Natural killer cell (primary cell): ENCODE results near the gene PRR12. TPM values are rescaled to one million over a fixed set of nuclear protein-coding genes. Genes with fewer than 3 reads are reported as not detected.
"Not testable (repeated sequence)": the region's sequence is repeated elsewhere in the genome, so short reads cannot be mapped to it uniquely, and the experiment has no call there.

Source experiments
- ATAC-seq, 3 donors: fragments of 150-1000 bp in 2 of 3; fragments of 200-7000 bp in 1 of 3; cut with Tn5 transposase; 1 replicate in 1 of 3; 2 replicates in 2 of 3; pipeline ENCODE4 v1.10.0; 2021; ENCODE audit warnings: mild to moderate bottlenecking in 2 of 3, moderate library complexity in 2 of 3
- DNase-seq, 2 donors: peaks; one replicate each; pipeline versions ENCODE4 v3.0.0 to v3.0.0-alpha.2; 2013 to 2021; ENCODE audit warnings: mixed read lengths in 1 of 2
- H3K27ac ChIP-seq: one replicate; pipeline ENCODE4 v1.5.1; 2013; ENCODE audit warnings: mild to moderate bottlenecking, low read length
- H3K27me3 ChIP-seq: one replicate; pipeline ENCODE4 v1.6.1; 2013; ENCODE audit warnings: low read length; ENCODE audit not compliant: control insufficient read depth, insufficient read depth
- H3K36me3 ChIP-seq: one replicate; pipeline ENCODE4 v1.6.1; 2013; ENCODE audit warnings: low read length; ENCODE audit not compliant: control insufficient read depth, insufficient read depth
- H3K4me1 ChIP-seq: one replicate; pipeline ENCODE4 v1.6.1; 2013; ENCODE audit warnings: low read length; ENCODE audit not compliant: control insufficient read depth, insufficient read depth
- H3K4me3 ChIP-seq: one replicate; pipeline ENCODE4 v1.5.1; 2013; ENCODE audit warnings: low read length
- H3K9me3 ChIP-seq: one replicate; pipeline ENCODE4 v1.6.1; 2013; ENCODE audit warnings: low read length; ENCODE audit not compliant: control insufficient read depth, insufficient read depth
- H3K27ac Mint-ChIP-seq, 2 donors: one replicate each; pipeline ENCODE4 v1.8.0; 2022; ENCODE audit warnings: mild to moderate bottlenecking in 2 of 2, mixed read lengths in 2 of 2, moderate library complexity in 1 of 2
- H3K27me3 Mint-ChIP-seq, 2 donors: one replicate each; pipeline ENCODE4 v1.8.0; 2022; ENCODE audit warnings: low read depth in 2 of 2, mixed read lengths in 2 of 2
- H3K36me3 Mint-ChIP-seq: one replicate; pipeline ENCODE4 v1.8.0; 2022; ENCODE audit warnings: mixed read lengths
- H3K4me1 Mint-ChIP-seq, 2 donors: one replicate each; pipeline ENCODE4 v1.8.0; 2022; ENCODE audit warnings: mixed read lengths in 2 of 2
- H3K4me3 Mint-ChIP-seq: one replicate; pipeline ENCODE4 v1.8.0; 2022; ENCODE audit warnings: mild to moderate bottlenecking, moderate library complexity, mixed read lengths
- H3K9me3 Mint-ChIP-seq, 2 donors: one replicate each; pipeline ENCODE4 v1.8.0; 2022; ENCODE audit warnings: mixed read lengths in 2 of 2
- WGBS: methylation state at CpG from one replicate; pipeline ENCODE4 v1.1.7; 2013; ENCODE audit warnings: missing lambda C conversion rate; ENCODE audit not compliant: insufficient coverage; 5-methylcytosine and 5-hydroxymethylcytosine counted together
- intact Hi-C: fragments of 100-400 bp; cut with micrococcal nuclease; formaldehyde crosslinking; loops from one replicate; pipeline ENCODE4 v1.14.2; 2022
- total RNA-seq, 4 donors: library from RNA; stranded (reverse); fragments of 120-200 nt in 1 of 4; gene quantifications; one replicate each; pipeline versions ENCODE4 v1.2.3 to v1.2.4, GENCODE V29; 2013 to 2022
- TF ChIP-seq, protein P1 (sequence below): fragments of 200-600 bp; IDR thresholded peaks from one replicate; pipeline ENCODE4 v1.8.0; 2022; ENCODE audit warnings: antibody characterized with exemption

The PRR12 gene
- total RNA-seq, 3 donors from 2014 or later (not counting 1 experiment from before 2014, with no cell fraction given), result 51.1 to 62.1 (median 56.0) TPM

DNA sequence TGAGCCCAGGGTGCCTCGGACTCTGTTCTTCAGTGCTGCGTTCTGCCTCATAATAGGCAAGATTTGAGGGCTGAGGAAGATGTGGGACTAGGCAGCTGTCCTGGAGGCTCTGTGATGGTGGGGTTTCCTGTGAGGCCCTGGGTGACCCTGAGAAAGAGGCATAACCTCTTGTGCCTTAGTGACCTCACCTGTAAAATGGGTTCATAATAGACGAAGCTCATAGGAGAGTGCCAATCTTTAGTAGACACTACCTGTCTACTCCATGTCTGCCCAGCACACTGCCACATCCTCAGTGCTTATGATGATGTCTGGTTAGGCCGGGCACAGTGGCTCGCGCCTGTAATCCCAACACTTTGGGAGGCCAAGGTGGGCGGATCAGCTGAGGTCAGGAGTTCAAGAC, 25.6 kb downstream of the PRR12 start:
- peaks cover 26% of the 10 kb centered on the region for H3K4me1 ChIP-seq
- ATAC-seq (no peak), DNase-seq (no peak)
- no peaks in the 10 kb centered on the region for H3K27me3 ChIP-seq
- Mint-ChIP-seq H3K9me3 (no peaks in the 10 kb centered on the region), H3K36me3 (no peaks in the 10 kb centered on the region), H3K27me3 (no peaks in the 10 kb centered on the region), H3K27ac (peak overlapping the region in 1 of 2 donors; percentile 18), H3K4me1 (peaks cover 23 to 41% of the 10 kb centered on the region in 2 donors), H3K4me3 (no peak overlapping the region)
- no peak overlapping the region for H3K27ac ChIP-seq
- intact Hi-C loops, result no loop called here
- H3K9me3 ChIP-seq, result no peaks in the 10 kb centered on the region
- TF ChIP-seq, protein P1, sequence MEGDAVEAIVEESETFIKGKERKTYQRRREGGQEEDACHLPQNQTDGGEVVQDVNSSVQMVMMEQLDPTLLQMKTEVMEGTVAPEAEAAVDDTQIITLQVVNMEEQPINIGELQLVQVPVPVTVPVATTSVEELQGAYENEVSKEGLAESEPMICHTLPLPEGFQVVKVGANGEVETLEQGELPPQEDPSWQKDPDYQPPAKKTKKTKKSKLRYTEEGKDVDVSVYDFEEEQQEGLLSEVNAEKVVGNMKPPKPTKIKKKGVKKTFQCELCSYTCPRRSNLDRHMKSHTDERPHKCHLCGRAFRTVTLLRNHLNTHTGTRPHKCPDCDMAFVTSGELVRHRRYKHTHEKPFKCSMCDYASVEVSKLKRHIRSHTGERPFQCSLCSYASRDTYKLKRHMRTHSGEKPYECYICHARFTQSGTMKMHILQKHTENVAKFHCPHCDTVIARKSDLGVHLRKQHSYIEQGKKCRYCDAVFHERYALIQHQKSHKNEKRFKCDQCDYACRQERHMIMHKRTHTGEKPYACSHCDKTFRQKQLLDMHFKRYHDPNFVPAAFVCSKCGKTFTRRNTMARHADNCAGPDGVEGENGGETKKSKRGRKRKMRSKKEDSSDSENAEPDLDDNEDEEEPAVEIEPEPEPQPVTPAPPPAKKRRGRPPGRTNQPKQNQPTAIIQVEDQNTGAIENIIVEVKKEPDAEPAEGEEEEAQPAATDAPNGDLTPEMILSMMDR, result no peak
- peaks cover 54% of the 10 kb centered on the region for H3K36me3 ChIP-seq
- WGBS, result 99% methylated on average over 7 of the region's 7 CpGs
- H3K4me3 ChIP-seq, result no peak overlapping the region

- H3K36me3 Mint-ChIP-seq, result no peaks in the 10 kb centered on the region
- Histone ChIP-seq H3K9me3 (no peaks in the 10 kb centered on the region), H3K36me3 (peaks cover 58% of the 10 kb centered on the region), H3K4me3 (no peak overlapping the region), H3K27ac (no peak overlapping the region), H3K27me3 (no peaks in the 10 kb centered on the region), H3K4me1 (peaks cover 26% of the 10 kb centered on the region)
- peak overlapping the region in 1 of 2 donors; percentile 33 for H3K27ac Mint-ChIP-seq
- intact Hi-C loops, result no loop called here
- H3K4me3 Mint-ChIP-seq, result no peak overlapping the region
- H3K27me3 Mint-ChIP-seq, result no peaks in the 10 kb centered on the region
- no peaks in the 10 kb centered on the region for H3K9me3 Mint-ChIP-seq
- no peak for DNase-seq
- ATAC-seq, result no peak
- TF ChIP-seq, protein P1, result no peak
- 100% methylated on average over 6 of the region's 7 CpGs for WGBS
- H3K4me1 Mint-ChIP-seq, result peaks cover 23 to 45% of the 10 kb centered on the region in 2 donors
These were observed 26.0 kb downstream of the PRR12 start for GRCh38 chr19:49616945-49617344.

- H3K27me3 Mint-ChIP-seq, intact Hi-C loops, H3K9me3 Mint-ChIP-seq, H3K27ac ChIP-seq, DNase-seq, H3K9me3 ChIP-seq, H3K4me3 Mint-ChIP-seq, H3K36me3 Mint-ChIP-seq, ATAC-seq, H3K4me3 ChIP-seq, H3K27me3 ChIP-seq: not testable (repeated sequence)
- Histone ChIP-seq H3K36me3 (peaks cover 62% of the 10 kb centered on the region), H3K4me1 (peaks cover 21% of the 10 kb centered on the region)
- WGBS, result 96% methylated on average over 13 of the region's 13 CpGs
- Mint-ChIP-seq H3K27ac (peak overlapping the region; percentile 7 to 67), H3K4me1 (peaks cover 23 to 41% of the 10 kb centered on the region in 2 donors)
These were observed 26.9 kb downstream of the PRR12 start for GRCh38 chr19:49617860-49618259.

DNA sequence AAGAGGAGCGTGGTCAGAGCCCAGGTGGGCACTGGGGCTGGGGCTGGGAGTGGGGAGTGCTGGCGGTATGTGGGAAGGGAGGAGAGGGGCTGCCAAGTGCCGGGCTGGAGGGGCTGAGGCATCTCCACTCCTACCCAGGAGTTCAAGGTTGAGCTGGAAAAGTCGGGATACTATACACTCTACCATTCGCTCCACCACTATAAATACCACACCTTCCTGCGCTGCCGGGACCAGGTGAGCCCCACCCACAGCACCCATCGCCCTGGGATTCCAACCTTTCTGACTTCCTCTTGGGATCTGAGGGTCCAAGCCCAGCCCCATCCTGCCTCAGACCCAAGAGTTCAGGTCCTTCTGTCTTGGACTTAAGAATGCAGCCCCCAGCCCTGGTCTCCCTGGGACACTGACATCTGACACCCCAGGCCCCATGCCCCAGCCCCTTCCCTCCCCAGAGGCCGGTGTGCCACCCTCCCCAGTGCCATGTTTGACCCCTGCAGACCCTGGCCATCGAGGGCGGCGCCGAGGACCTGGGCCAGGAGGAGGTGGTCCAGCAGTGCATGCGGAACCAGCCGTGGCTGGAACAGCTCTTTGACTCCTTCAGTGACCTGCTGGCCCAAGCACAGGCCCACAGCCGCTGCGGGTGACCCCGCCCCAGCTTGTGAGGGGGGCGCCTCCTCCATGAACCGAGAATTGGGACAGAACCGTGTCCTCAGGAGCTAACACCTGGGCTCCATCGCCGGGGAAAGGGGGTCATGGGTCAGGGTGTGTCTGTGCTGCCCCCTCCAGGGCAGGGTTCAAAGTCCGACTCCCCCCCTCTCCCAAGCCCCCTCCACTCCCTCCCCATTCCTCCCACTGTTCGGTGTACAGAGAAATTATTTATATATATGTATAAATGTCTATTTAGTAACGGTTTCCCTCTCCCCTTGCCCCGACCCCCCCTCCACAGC, 34.3 kb downstream of the PRR12 start:
- Histone ChIP-seq H3K27me3 (no peaks in the 10 kb centered on the region), H3K27ac (no peak overlapping the region), H3K4me3 (no peak overlapping the region), H3K36me3 (peaks cover 32% of the 10 kb centered on the region), H3K4me1 (no peaks in the 10 kb centered on the region), H3K9me3 (no peaks in the 10 kb centered on the region)
- Mint-ChIP-seq H3K4me1 (peaks cover 0 to 8% of the 10 kb centered on the region in 2 donors), H3K27me3 (no peaks in the 10 kb centered on the region), H3K9me3 (no peaks in the 10 kb centered on the region), H3K36me3 (no peaks in the 10 kb centered on the region), H3K4me3 (no peak overlapping the region), H3K27ac (no peak overlapping the region)
- TF ChIP-seq, protein P1, result no peak
- 98% methylated on average over 22 of the region's 27 CpGs for WGBS
- no peak for DNase-seq
- intact Hi-C loops, result no loop called here
- peak in 1 of 3 donors; percentile 17 for ATAC-seq
